Epidermal melanocyte (primary cell): ENCODE results near the gene HELZ2.
A peak's percentile ranks its signal among the peaks of the same experiment; 100 is the strongest.
"Not testable (repeated sequence)": the region's sequence is repeated elsewhere in the genome, so short reads cannot be mapped to it uniquely, and the experiment has no call there.

Experiments
- DNase-seq: peaks from one replicate; pipeline ENCODE4 v3.0.0; 2011; ENCODE audit warnings: low spot score; ENCODE audit not compliant: insufficient read length

Gene HELZ2

DNA sequence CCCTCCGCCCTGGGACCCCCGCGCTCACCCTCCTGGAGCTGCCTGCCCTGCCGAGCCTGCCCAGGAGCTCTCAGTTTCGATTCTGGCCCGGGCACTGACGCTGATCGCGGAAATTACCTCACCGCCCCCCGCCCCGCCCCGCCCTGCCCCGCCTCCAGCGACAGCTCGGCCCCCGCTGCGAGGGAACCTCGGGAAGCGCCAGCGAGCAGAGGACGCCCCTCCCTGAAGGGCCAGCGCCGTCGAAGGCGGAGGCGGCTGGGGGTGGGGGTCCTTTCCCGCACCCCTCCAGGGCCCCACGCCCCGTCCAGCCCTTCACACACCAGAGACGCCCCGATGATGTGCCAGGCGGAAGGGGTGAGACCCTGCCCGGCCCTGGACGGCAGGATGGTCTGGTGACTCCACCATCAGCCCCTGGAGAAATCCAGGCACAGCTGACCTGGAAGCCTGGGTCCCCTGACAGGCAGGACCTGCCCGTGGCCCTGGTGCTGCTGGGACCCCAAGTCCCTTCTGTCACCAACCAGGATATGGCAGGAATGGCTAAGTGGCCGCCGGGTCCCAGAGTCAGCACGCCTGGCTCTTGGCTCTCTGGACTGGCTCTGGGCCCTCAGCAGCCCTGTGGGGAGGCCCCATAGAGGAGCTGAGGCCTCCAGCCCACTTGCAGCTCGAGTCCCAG, at the start of gene HELZ2:
Gene HELZ2, minus strand, starts transcription at position 84 of the 673 bp plus-strand sequence. CDS start 1,854 bp downstream, outside the sequence.
- peak; percentile 78 for DNase-seq

GRCh38 chr20:63622732-63623131, 48.7 kb upstream of the HELZ2 start:
- DNase-seq = no peak

- no peak for DNase-seq
These were observed 48.1 kb upstream of the HELZ2 start for GRCh38 chr20:63622096-63622495.

GRCh38 chr20:63620991-63621390, 47.0 kb upstream of the HELZ2 start:
- no peak for DNase-seq

DNA sequence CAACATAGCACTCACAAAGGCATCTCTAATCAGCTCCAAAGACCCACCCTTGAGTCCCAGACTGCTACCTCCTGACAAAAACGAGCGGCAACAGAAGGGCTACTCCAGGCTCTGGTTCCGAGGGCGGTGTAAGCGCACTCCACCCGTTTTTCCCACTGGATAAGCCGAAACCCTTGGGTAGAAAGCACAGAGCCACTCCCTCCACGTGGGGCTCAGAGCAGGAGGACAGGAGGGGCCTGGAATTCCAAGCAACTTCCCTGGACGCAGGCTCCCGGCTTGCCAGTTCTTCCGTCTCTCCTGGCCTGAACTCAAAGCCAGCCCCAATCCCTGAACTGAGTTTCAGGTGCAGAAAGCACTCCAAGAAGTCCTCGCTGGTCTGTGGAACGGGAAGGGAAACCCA, 45.5 kb upstream of the HELZ2 start:
- peak; percentile 7 for DNase-seq

- peak; percentile 10 for DNase-seq
These were observed 45.0 kb upstream of the HELZ2 start for GRCh38 chr20:63619086-63619485.

DNA sequence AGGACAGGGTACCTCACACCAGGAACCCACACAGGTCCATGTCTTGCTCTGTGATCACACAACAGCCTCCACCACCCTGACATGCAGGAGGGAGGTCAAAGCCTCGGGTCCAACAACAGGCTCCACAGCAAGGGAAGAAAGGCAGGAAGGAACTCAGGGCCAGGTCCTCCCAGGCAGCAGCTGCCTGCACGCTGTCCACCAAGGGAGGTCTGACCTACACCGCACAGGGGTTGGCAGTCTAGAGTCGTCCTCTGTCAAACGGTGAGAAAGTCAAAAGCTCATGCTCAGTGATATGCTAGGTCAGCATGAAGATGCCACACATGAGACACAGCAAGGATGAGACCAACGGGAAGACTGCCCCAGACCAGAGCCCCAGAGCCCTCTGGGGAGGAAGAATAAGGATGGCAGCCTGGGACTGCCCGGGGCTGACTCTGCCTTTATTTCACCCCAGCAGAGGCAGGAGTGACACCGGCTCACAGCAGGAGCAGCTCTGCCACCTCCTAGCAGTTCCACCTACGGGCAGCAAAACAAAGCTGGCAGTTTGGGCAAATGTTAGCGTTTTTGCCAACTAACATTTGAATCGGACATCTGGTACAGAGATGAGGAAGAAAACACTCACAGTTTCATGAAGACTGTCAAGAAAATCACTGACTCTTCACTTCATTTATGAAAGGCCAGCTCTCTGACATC, 44.4 kb upstream of the HELZ2 start:
- peak; percentile 15 for DNase-seq

DNA sequence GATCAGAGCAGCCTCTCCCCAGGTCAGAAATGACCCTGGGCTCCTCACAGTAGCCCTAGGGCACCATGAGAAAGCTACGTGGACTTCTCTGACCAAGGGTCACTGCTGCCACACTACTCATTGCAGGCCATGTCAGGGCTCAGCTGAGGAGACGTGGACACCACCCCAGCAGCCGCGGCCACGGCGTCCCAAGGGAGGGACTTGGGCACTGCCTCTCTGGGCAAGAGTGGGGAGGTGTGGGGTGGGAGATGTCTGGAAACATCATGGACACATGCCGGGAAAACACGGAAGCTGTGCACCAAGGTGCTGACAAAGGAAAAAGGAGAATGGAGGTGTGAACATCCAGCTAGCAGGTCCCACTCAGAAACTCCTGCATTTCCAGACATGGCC, 43.8 kb upstream of the HELZ2 start:
- no peak for DNase-seq

GRCh38 chr20:63617092-63617875, 43.2 kb upstream of the HELZ2 start:
- DNase-seq = peak; percentile 9

- DNase-seq = not testable (repeated sequence)
These were observed 40.0 kb upstream of the HELZ2 start for GRCh38 chr20:63613863-63614594.

- DNase-seq = no peak
These were observed 38.4 kb upstream of the HELZ2 start for GRCh38 chr20:63612276-63612931.

DNA sequence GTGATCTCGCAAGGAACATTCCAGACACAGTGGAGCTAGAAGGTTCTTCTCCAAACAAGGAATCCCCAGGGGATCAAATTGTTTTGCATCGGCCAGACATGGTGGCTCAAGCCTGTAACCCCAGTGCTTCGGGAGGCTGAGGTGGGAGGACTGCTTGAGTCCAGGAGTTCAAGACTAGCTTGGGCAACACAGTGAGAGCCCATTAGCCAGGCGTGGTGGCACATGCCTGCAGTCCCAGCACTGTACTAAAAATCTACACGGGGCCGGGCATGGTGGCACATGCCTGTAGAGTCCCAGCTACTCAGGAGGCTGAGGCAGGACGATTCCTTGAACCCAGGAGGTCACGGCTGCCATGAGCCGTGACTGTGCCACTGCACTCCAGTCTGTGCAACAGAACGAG, 37.6 kb upstream of the HELZ2 start:
- no peak for DNase-seq

GRCh38 chr20:63610581-63611435, 36.8 kb upstream of the HELZ2 start:
- no peak for DNase-seq

- DNase-seq = no peak
These were observed 32.6 kb upstream of the HELZ2 start for GRCh38 chr20:63606686-63607085.

DNA sequence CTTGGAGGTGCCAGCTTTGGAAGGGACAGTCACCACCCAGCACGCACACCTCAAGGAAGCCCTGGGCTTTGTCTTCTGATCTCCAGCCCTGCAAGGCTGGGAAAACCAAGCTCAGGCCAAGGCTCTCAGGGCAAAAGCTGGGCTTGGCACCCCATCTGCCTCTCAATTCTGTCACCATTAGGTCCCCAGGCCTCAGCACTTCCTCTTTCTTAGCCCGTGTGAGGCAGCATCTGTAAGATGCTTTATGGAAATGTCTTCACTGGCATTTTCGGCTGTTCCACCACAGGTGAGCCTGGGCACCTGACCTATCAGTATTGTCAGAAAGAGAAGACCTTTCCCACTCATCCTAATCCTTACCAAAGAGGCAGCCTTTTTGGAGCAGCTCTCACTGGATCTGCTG, 28.3 kb upstream of the HELZ2 start:
- no peak for DNase-seq

DNA sequence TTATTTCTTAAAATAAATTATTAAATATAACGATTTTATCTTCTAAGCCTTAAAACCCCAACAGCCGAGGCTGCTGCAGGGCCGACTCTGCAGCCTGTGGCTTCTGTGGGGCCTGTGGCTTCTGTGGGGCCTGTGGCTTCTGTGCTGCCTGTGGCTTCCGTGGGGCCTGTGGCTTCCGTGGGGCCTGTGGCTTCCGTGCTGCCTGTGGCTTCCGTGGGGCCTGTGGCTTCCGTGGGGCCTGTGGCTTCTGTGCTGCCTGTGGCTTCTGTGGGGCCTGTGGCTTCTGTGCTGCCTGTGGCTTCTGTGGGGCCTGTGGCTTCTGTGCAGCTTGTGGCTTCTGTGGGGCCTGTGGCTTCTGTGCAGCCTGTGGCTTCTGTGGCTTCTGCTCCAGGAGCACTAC, 27.6 kb upstream of the HELZ2 start:
- not testable (repeated sequence) for DNase-seq

DNA sequence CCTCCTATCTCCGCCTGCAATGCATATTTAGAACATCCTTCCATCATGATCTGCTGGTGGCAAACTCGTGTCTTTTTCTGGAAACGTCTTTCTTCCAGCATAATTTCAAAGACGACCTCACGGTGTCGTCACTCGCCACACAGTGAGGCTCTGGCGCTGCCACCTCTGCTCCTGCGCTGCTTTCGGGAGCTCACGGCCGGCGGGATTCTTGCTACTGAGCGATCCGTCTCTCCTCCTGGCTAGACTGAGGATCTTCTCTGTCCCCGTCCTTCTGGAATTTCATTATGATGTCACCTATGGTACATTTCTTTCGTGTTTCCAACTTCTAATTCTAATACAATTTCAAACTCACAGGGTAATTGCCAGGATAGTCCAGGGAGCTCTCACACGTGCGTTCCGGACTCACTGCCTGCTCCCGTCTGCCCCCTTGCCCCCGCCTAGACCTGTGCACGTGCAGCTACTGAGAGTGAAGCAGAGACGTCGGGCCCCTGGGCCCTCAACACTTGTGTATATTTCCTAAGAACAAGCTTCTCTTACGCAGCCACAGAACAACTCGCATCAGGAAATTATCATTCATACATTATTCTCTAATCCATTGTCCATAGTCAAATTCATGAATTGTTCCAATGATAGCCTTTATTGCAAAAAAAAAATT, 25.5 kb upstream of the HELZ2 start:
- DNase-seq = no peak

GRCh38 chr20:63598479-63599395, 24.7 kb upstream of the HELZ2 start:
- DNase-seq = no peak
